HG03521 (cell line): ENCODE data around the gene ALPL.

ENCODE experiments used
- ATAC-seq: cut with Tn5 transposase; IDR thresholded peaks from one replicate; pipeline ENCODE4 v1.9.1; 2021; ENCODE audit warnings: mild to moderate bottlenecking, moderate library complexity; ENCODE audit not compliant: unreplicated experiment

The ALPL gene

DNA sequence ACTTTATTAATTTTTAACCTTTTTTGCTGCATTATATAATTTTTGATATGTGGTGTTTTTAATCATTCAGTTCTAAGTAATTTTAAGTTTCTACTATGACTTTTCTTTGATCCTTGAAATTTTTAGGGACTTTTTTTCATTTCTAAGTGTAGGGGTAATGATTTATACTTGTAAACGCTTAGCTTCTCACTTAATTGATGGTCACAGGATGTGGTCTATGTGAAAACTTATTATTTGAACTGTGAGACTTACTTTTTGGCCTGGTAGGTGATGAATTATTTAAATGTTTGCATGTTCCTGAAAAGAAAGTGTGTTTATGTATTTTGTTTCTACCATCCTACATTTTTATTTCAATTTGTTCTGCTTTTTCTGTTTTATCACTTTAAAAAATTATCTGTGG is 17.2 kb downstream of the ALPL start:
- no peak for ATAC-seq

DNA sequence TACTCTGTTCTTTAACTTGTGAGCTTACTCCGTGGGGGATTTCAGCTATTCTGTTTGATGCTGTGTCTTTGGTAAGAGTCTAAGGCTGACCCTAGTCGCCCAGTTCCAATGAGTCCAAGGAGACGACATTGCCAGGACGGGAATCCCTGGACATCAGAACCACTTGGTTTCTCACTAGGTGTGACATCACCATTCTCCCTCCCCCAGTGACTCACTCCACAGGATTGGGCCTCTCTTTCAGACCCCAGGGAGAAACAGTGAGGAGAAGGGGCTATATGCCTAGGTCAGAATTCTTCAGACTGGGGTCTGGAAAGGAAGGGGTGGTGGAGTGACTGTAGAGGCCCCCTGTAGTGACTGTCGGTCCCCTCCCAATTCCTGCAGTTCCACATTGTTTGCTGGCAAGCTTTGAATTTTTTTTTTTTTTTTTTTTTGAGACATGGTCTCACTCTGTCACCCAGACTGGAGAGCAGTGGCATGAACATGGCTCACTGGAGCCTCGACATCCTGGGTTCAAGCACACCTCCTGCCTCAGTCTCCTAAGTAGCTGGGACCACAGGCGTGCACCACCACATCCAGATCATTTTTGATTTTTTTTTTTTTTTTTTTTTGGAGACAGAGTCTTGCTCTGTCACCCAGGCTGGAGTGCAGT is 21.3 kb downstream of the ALPL start:
- ATAC-seq: no peak

DNA sequence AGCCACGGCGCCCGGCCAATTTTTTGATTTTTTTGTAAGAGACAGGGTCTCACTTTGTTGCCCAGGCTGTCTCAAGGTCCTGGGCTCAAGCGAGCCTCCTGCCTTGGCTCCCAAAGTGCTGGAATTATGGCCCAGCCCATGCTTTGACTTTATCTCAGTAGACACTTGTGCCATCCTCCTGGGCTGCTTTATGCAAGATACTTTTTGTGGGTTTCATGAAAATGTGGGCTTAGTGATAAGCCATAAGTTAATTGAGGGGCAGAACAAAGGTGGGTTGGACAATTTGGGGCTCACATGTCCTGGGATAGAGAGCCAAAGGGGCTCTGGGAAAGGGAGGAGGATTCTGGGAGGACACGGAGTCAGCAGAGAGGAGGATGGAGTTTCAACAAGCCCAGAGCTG is 22.0 kb downstream of the ALPL start:
- no peak for ATAC-seq

DNA sequence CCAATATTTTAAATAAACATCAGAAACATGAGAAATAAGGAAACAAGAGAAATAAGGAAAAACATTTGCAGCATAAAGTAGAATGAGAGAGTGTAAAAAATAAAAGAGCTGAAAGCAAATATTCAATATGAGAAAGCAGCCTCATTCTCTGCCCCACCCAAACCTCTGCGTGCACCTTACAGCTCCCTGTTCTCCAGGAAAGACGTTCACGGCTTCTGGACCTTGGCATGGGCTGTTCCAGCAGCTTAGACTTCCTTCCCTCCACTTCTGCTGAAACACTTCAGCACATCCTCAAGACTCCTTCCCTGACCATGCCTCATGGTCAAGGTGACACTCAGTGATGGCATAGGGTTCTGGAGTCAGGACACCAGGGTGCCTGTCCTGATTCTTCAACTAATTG is 23.3 kb downstream of the ALPL start:
- ATAC-seq: no peak

DNA sequence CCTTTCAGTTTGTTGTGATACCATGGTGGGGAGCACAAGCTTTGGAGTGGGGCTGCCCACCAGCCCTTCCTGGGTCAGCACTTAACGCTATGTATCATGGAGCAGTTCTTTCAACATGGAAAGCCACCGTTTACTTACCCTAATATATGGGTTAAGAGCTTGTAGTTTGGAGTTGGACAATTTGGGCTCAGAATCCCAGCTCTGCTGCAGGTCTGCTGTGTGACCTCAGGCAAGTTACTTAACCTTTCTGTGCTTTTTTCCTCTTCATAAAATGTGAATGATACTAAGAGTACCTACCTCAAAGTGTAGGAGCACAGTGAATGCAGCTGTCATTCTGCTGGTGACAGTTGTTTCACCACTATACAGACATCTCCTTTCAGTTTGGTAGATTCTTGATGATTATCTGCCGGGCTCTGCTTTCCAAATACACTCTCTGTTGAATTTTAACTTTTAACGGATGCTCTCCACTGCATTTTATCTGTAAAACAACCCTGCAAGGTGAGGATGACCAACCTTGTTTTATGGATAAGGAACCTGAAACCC is 23.8 kb downstream of the ALPL start:
- ATAC-seq: no peak

DNA sequence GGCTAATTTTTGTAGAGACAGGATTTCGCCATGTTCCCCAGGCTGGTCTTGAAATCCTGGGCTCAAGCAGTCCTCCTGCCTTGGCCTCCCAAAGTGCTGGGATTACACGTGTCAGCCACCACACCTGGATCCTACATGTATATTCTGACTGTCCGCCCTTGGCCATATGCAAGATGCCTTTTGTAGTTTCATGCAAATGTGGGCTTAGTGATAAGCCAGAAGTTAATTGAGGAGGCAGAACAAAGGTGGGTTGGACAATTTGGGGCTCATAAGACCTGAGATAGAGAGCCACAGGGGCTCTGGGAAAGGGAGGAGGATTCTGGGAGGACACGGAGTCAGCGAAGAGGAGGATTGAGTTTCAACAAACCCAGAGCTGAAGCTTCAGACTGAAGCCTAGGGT is 24.9 kb downstream of the ALPL start:
- ATAC-seq: no peak

DNA sequence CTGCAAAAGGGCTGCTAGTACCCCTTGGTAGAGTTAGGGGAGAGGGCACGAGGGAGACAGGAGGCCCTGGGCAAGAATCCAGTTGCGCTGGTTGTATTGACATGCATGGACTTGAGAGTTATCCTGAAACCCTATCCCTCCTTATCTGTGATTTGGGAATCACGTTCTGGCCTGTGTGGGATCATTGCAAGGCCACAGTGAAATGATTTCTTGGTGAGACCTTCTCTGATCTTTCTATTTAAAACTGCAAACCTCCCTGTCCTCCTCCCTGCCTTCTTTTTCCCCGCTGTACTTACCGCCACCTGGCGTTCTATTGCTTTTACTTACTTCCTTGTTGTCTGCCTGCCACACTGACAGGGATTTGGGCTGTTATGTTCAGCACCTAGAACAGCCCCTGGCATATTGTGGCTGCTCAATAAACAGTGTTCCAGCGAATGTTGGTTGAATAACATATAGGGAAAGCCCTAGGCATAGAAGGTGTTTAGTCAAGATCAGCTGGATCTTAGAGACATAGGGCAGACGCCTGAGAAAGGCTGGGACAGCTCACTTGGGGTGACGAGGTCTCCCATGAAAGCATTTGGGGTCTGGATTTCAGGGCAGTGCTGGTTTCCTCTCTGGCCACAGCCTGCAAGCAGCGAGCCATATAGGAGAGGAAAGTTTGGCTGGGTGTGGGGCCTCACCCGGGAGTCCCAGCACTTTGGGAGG is 25.6 kb downstream of the ALPL start:
- ATAC-seq: no peak

DNA sequence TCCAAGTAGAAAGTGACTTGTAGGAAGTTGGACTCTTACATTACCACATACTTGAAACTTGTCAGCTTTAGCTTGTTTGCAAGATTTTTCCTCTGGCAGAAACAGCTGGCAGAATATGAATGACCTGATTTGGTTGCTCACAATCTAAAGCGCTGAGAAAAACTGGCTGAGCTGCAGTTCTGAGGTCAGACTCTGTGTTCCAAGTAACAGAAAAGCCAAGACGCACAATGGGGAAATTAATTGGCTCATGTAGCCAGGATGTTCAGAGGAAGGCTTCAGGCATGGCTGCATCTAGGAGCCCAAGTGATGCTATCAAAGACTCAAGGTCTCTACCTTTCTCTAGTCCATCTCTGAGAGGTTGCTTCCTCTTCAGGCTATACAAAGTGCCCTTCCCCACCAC is 27.0 kb downstream of the ALPL start:
- ATAC-seq: no peak

DNA sequence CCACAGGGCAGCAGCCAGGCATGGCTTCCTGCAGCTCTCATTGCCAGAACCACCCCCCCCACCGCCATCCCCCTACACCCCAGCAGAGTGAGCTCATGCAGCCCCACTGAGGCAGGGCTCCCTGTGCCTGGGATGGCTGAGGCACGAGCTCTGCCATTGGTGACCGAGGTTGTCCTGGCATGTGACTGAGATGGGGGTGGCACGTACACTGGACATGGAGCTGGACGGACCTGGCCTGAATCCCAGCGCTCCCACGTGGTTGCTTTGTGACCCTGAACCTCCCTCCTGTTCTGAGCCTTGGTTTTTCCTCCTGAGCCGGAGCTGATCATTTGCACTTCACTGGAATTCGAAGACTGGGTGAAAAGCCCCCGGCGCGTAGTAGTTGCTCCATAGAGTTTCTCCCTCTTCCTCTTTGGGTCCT is 28.3 kb downstream of the ALPL start:
- no peak for ATAC-seq

DNA sequence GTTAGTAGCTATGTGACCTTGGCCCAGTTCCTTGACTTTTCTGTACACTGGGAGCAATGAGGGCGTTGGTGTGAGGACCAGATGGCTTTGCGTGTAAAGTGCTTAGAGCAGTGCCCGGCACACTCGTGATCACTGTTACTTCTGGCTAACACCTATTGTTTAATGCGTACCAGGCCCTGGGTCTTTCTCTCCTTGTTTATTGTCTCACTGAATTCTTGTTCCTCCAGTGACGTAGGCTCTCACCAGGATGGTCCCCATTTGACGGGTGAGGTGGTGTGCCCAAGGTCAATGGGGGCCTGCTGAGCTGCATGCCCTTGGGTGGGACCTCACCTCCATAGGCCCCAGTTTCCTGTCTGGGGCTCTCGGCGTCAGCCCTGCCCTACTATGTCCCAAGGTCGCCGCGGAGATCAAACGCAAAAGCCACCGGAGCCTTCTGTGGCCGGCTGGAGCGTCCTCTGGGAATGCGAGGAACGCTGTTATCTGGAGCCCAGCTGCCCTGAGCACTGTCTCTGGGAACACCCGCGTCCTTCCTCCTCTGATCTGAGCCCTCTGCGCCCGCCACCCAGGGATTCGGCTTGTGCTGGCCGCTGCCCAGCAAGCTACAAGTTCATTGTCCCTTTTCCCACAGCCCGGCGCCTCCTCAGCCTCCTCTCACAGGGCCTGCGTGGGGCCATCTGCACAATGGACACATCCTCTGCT is 28.9 kb downstream of the ALPL start:
- no peak for ATAC-seq

DNA sequence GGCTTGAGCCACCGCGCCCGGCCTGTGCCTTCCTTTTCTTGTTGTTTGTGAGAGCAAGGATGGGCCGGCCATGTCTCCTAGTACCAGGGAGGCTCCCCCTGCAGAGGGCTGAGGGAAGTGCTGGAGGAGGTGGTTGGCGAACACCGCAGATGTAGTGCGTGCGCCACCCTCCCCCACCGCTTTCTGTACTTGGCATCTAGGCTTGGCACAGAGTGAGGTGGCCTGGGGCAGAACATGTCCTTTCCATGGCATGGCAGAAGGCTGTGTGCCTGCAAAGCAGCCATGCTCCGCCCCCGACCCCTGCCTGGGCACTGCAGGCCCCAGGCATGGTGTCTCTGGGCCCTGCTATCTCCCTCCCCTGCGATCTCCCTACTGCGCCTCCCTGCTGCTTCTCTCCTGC is 30.7 kb downstream of the ALPL start:
- ATAC-seq: no peak

DNA sequence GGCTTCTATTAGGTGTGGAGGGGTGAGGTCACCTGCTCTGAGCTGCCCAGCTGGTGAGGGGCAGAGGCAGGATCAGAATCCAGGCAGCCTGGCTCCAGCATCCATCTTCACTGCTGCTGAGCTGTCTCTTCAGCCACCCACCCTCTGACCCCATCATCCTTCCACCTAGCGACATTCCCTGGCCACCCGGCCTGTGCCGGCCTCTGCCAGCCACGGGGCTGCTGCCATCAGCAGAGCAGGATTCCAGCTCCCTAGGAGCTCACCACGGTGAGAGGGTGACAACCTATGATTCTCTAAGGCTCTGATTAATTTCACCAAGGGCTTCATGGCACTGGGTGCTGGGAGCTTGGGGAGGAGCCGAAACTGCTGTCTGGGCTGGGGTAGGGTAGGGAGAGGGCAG is 32.1 kb downstream of the ALPL start:
- no peak for ATAC-seq

DNA sequence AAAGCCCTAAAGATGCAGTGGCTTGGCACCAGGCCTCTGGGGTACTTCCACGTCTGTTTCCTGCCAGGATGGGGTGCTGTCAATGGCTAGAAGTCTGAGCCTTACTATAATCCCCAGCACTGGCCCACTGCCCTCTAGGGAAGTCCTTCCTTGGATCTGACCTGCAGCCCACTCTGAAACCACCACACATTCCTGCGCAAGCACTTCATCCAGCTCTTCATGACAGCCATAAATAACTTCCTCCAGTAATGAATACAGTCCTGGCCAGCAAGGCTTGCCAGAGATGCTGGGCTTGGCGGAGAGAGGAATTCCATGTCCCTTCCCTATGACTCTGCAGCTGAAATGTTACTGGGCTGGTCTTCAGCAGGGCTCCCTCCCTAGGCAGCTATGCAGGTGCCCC is 32.6 kb downstream of the ALPL start:
- no peak for ATAC-seq

DNA sequence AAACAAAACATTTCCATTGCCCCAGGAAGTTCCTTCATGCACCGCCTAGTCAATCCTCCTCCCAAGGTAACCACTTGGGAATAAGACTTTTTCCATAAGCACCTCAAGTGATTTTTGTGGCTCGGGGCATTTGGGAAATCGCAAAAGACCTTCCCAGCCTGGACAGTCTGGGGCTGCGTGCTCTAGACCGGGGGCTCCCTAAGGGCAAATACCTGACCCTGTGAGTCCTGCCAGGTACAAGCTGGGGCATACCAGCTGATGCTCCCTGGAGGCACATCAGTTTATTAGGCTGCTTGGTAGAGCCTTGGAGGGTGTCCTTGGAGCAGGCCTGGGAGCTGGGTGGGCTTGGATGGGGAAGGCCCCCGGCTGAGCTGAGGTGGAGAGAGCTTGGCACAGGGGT is 34.4 kb downstream of the ALPL start:
- ATAC-seq: no peak

DNA sequence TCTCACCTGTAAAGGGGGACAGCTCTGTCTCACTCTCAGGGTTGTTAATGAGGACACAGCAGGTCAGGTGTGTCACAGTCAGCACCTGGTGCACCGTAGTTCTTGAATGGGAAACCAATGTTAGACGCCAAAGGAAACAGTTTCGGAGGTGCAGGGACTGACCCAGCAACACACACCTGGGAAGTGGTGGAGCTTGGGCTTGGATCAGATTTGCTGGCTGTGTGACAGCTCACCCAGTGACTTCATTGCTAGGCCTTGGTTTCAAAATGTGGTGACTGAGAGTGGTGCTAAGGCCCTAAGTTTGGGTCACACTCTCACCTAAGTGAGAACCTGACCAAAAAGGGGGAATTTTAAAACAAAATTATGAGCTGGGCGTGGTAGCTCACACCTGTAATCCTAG is 34.9 kb downstream of the ALPL start:
- ATAC-seq: no peak

DNA sequence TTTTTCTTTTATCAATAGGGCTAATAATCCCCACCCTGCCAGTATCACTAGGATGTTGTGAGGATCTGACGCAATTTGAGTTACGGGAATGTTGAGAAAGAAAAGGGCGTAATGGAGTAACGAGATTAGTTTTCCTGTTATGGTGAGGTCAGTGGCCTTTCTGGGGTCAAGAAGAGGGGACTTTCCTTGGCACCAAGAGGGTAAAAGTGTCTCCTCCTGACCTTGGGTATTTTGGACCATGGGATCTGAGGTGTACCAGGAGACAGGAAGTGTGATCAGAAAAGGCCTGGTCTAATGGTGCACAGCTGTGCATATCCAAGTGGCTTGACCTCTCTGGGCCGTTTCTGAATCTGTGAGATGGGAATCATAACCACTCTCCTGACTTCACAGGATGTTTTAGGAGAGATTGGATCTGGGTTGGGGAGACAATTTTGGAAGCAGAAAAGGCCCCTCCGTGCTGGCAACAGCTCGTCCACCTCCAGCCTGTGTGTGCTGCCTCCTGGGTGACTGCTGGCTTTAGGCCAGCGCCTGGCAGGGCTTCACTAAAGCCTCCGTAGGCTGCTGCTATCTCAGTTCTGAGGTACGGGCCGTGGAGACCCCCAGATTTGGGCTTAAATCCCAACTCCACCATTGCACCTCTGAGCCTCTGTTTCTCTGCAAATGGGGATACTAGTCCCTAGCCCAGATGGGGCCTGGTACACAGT is 37.1 kb downstream of the ALPL start:
- ATAC-seq: no peak

DNA sequence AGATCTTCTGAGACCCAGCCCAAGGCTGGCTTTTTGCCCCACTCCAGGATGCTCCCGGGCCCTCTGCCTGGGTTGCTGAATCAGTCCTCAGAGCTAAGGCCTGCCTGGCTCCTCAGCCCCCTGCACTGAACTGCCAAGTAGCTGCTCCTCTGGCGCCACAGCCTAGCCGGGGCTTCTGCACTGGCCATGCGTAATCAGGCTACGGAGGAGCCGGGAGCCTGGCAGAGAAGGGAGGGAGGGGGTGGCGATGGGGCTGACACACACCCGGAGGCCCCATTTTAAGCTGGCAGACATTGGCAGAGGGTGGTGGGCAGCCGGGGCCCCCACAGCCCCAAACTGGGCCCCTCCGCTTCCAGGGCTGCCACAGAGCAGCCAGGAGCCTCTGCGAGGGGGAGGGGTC is 38.7 kb downstream of the ALPL start:
- no peak for ATAC-seq

DNA sequence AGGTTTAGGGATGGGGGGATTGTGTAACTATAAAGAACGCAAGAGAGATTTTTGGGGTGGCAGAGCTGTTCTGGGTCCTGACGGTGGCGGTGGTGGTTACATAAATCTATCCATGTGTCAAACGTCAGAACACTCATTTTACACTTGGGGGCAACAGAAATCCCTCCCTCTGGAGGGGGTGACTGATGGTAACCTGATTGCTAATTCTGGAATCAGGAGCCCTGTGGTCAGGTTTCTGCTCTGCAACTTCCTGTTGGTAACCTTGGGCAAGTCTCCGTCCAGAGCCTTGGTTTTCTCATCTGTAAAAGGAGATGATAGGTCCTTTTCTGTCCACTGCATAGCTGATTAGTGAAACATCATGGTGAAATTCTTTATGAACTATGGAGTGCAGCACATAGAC is 40.9 kb downstream of the ALPL start:
- ATAC-seq: no peak

DNA sequence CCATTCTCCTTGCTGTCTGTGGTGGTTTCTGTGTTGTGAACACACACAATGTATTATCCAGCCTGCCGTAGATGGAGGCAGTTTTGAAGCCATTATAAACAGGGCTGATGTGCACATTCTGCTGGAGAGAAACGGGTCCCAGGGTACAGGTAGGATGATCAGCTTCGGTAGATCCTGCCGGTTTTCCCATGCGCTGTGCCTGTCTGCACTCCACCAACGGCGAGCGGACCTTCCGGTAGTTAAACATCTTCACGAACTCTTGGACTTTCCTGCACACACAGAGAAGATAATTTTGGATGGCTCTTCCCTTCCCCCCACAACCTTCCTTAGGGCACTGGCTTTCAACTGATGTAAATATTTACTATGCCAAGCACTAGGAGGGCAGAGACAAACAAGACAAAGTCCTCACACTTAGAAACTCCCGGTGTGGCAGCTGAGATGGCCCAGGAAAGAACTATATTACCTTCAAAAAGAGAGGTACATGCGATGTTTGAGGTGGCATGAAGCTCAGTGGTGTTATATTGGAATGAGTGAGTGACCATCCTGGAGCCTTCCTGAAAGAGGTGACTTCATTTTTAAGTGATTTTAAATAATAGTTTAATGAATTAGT is 41.7 kb downstream of the ALPL start:
- ATAC-seq: no peak

DNA sequence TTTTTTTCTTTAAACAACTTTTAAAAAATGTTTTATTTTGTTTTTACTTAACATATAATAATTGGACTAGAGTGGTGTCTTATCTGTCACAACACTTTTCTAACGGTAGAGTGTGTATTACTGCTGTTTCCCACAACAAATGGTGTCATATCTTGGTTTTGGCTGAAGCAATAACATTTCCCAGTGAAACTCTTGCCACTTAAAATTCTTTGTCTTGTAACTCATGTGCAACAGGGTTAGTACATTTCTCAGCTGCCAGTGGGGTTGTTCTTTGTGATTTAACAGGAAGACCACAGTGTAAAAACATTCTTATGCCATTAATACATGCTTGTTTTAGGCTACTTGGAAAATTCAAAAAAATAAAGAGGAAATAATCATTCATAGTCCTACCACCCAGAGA is 43.5 kb downstream of the ALPL start:
- no peak for ATAC-seq
